Astrocyte of the cerebellum (primary cell): ENCODE data around the gene NRG3.

Experiments
- DNase-seq: peaks from one replicate; pipeline ENCODE4 v3.0.0-alpha.2; 2011; ENCODE audit warnings: low read depth
- H3K4me3 ChIP-seq: 2 replicates; pipeline ENCODE4 v1.5.1; 2011; ENCODE audit warnings: mild to moderate bottlenecking, low read depth, low read length, moderate library complexity
- CTCF ChIP-seq: IDR thresholded peaks from 2 replicates; pipeline ENCODE4 v1.5.1; 2012; ENCODE audit warnings: low read length, low read depth, moderate library complexity, mild to moderate bottlenecking; ENCODE audit errors: missing control alignments
- in situ Hi-C: cut with HindIII; loops from 2 replicates; pipeline ENCODE4 v1.10.0; 2017; ENCODE audit warnings: low sequenced_read_pairs

Gene NRG3

GRCh38 chr10:82411416-82411815 is 536.4 kb downstream of the NRG3 start:
- no peak overlapping the region for H3K4me3 ChIP-seq
- no peak for DNase-seq
- in situ Hi-C loops: no loop called here
- no peak for TF ChIP-seq CTCF

- no peak for DNase-seq
- no peak overlapping the region for H3K4me3 ChIP-seq
- no peak for TF ChIP-seq CTCF
- in situ Hi-C loops: no loop called here
These were observed 545.0 kb downstream of the NRG3 start for GRCh38 chr10:82420001-82420400.

- in situ Hi-C loops: no loop called here
- no peak overlapping the region for H3K4me3 ChIP-seq
- TF ChIP-seq CTCF: no peak
- DNase-seq: no peak
These were observed 554.3 kb downstream of the NRG3 start for GRCh38 chr10:82429302-82429701.

- in situ Hi-C loops: no loop called here
- no peak overlapping the region for H3K4me3 ChIP-seq
- DNase-seq: no peak
- TF ChIP-seq CTCF: no peak
These were observed 563.3 kb downstream of the NRG3 start for GRCh38 chr10:82438277-82438676.

GRCh38 chr10:82440775-82441174 is 565.8 kb downstream of the NRG3 start:
- H3K4me3 ChIP-seq: no peak overlapping the region
- TF ChIP-seq CTCF: no peak
- no peak for DNase-seq
- in situ Hi-C loops: no loop called here

GRCh38 chr10:82452046-82452445 is 577.1 kb downstream of the NRG3 start:
- in situ Hi-C loops: no loop called here
- DNase-seq: no peak
- no peak overlapping the region for H3K4me3 ChIP-seq
- no peak for TF ChIP-seq CTCF

GRCh38 chr10:82452676-82453075 is 577.7 kb downstream of the NRG3 start:
- in situ Hi-C loops: no loop called here
- DNase-seq: no peak
- TF ChIP-seq CTCF: no peak
- H3K4me3 ChIP-seq: no peak overlapping the region
